T1000 (cell line): ENCODE measurements around the gene C18orf54.
"Not testable (repeated sequence)": the region's sequence is repeated elsewhere in the genome, so short reads cannot be mapped to it uniquely, and the experiment has no call there.

Experiments
- DNase-seq: peaks from one replicate; lab custom pipeline; 2025; ENCODE audit warnings: mixed read lengths; lab: John Stamatoyannopoulos, UW

Gene C18orf54

DNA sequence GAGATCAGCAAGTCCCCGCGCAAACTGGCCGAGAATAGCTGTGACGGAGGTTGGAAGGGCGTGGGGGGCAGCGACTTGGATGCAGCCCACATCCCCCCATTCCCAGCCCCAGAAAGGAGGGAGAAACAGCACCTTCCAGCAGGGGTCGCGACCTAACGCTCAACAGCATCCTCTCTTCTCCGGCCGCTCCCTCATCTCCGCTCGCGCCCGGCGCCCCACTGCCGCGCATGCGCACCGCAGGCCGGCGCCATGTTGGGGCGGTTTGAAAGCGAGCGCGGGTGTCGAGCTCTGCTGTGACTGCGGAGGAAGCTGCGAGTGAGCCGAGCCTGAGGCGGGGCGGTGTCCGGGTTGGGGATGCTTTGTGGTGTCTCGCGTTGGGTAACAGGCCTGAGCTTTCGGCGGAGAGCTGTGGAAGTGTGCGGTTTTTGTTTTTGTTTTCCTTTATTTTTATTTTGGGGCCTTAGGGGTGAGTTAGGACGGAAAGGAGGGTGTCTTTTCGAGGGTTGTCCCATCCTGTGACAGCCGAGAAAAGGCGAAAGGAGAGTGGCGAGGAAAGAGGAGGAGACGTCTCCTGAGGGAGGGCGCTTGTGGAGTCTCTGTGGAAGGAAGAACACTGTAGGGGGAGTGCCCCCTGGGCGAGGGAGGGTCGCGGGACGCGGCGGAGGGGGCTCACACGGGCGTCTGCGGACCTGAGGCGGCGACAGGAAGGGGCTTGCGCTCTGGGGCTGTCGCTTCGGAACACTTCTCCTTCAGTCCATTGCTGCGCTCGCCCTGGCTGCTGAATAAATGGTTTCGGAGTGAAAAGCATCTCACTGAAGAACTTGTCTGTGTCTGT, at the start of gene C18orf54, which contains the start of gene STARD6:
TSS of gene C18orf54 (plus strand) at position 247 of the 835 bp plus-strand sequence. CDS start 2,667 bp downstream, outside the sequence.
TSS of gene STARD6 (minus strand) at position 199 of the 835 bp plus-strand sequence. CDS start 3,285 bp downstream, outside the sequence.
- peak; percentile 58 for DNase-seq

DNA sequence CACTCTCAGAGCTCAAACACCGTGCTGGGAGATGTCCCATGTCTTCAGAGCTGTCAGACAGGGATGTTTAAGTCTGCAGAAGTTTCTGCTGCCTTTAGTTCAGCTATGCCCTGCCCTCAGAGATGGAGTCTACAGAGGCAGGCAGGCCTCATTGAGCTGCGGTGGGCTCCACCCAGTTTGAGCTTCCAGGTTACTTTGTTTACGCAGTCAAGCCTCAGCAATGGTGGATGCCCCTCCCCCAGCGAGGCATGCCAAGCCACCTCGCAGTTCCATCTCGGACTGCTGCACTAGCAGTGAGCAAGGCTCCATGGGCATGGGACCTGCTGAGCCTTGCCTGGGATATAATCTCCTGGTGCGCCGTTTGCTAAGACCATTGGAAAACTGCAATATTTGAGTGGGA, 48.1 kb upstream of the C18orf54 start:
- DNase-seq, result not testable (repeated sequence)

DNA sequence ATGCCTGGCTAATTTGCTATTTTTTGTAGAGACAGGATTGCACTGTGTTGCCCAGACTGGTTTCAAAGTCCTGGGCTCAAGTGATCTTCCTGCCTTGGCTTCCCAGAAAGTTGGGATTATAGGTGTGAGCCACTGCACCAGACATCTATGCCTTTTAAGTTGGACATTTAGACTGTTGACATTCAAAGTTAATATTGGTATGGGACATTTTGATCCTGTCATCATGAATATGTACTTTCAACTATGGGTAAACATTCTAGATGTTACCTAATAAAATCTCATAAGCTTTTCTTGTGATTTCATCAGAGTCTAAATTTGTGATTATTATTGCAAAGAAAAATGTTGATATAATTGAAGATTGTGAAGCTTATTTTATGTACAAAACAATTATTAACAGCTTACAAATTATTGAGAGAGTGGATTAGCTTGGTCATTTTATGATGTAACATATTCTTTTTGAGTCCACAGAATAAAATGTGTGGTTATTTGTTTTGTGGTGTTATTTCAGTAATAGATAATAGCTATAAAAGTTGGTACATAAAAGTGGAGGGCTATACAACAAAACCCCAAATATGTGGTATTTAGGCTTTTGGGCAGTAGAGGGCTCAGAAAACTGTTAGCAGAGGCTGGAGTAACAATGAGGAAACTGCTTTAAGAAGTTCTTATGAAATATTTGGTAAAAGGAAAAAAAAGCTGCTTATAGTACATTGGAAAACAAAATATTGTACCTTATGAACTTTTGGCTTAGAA, 41.5 kb upstream of the C18orf54 start:
- no peak for DNase-seq

- DNase-seq, result no peak
These were observed 34.1 kb upstream of the C18orf54 start for GRCh38 chr18:54323561-54323960.

DNA sequence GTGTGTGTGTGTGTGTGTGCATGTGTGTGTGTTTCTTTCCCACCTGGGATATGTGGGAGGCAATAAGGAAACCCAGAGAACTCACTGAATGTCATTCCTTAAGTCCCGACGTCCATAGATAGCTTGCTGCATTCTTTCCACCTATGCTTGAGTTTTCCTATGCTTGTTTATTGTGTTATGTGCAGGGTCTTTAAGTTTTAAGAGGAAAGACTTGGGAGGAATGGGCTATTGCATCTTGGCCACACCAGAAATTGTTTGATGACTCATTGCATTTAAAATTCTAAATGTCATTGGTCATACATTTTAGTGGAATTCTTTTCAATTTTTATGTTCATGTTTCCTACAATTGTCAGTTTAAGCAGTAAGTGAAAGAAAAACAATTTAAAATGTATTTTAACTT, 33.7 kb upstream of the C18orf54 start:
- DNase-seq, result no peak

DNA sequence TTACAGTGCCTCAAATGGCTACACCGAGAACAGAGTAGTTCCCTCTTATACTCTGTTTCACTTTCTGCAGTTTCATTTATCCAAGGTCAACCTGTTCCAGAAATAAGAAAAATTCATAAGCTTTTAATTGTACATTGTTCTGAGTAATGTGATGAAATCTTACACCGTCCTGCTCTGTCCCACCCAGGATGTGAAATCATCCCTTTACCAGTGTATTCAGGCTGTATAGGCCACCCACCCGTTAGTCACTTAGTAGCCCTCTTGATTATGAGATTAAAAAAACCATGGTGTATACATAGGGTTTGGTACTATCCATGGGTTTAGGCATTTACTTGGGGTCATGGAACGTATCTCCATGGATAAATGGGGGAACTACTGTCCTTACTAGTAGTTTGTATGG, 29.9 kb upstream of the C18orf54 start:
- DNase-seq, result no peak

DNA sequence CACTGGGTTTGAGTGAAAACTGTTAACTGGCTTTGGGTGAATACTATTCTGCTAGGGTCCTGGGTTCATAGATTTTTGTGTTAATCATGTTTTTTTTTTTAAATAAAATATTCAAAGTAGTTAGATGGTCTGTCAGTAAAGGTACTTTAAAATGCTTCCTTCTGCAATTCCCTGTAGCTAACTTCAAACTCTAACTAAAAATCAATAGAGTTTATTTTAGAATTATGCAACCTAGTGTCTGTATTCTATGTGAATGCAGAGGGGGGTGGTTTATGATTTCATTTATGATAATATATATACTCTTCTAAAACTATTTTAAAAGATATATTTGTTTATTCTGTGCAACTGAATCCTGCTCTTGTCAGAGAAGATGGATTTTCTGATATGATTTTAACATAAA, 27.9 kb upstream of the C18orf54 start:
- DNase-seq, result no peak

- DNase-seq, result no peak
These were observed 26.7 kb upstream of the C18orf54 start for GRCh38 chr18:54330768-54331548.

DNA sequence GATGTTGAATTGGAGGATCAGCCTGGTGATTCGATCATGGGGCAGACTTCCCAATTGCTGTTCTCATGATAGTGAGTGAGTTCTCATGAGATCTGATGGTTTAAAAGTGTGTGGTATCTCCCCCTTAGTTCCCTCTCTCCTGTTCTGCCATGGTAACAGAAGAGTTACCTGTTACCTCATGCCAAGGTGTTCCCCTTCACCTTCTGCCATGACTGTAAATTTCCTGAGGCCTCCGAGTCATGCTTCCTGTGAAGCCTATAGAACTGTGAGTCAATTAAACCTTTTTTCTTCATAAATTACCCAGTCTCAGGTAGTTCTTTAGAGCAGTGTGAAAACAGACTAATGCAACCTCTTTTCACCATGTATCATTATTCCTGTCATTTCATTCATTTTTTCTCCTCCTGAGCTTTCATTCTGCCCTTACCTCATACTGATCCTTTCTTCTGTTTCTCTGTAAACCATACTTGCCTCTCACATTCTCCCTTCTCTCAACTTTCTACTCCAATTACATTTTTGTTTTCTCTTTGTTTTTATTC, 22.0 kb upstream of the C18orf54 start:
- no peak for DNase-seq

DNA sequence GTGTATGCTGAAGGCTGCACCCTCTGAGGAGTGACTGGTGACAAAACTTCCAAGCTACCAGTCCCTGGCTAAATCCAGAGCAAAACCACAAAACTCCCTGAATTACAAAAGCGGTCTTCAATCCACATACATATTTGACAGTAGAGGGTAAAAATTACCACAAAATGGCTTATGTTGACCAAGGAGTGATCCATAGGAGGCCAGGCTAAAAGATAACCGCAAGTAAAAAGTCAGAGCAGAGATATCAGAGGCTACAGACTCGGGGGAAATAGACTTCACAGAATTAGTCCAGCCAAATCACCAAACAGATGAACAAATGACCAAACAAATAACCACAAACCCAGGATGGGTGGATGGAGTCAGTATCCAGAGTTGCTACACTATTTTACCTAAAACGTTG, 19.5 kb upstream of the C18orf54 start:
- no peak for DNase-seq

DNA sequence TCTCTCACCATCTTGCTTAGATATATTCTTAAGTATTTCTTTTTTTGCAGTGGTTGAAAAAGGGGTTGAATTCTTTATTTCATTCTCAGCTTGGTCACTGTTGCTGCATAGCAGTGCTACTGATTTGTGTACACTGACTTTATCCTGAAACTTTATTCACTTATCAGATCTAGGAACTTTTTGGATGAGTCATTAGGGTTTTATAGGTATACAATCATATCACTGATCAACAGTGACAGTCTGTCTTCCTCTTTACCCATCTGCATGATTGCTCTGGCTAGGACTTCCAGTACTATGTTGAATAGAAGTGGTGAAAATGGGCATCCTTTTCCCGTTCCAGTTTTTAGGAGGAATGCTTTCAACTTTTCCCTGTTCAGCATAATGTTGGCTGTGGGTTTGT, 6.5 kb upstream of the C18orf54 start:
- DNase-seq, result no peak

DNA sequence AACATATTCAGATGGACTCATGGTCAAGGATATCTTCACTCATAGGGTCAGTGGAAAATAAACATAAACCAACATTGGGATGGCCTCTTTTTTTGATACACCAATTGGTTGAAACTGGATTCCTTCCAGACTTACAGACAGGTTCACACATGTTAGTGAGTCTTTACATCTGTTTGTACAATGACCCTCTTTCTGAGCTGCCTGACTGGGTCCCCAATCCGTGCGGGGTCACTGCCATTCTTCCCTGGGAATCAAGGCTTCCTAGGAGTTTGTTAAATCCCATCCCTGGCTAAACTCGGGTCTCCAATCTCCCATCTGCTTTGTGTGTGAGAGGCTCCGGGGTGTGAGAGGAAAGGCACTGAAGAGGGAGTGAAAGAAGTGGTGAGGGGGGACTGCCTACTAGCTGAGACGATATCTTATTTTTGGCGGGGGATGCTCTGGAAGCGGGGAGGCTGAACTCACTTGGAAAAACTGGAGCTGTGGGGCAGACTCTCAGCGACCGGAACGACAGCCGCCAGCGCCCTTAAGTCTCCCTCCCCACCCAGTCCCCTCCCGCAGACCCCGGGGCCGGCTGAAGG, 535 bp upstream of the C18orf54 start:
- no peak for DNase-seq

- DNase-seq, result no peak
These were observed 862 bp downstream of the C18orf54 start for GRCh38 chr18:54358495-54359040.

DNA sequence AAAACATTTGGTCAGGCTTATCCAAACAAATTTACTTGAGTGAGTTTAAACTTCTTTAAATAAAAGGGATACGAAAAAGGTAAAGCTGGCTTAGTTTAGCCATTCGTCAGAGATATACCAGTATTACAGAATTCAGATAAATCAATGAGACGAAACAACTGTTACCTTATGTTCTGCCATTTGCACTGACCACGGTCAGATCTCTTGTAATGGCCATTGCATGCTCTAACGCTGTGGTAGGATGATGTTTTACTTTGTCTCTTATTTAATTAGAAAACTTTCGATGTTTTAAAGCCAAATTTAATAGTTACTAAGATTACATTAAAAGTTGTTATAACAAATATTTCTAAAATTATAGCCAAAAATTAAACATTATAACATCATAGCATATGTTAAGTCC, 1.5 kb downstream of the C18orf54 start:
- no peak for DNase-seq

DNA sequence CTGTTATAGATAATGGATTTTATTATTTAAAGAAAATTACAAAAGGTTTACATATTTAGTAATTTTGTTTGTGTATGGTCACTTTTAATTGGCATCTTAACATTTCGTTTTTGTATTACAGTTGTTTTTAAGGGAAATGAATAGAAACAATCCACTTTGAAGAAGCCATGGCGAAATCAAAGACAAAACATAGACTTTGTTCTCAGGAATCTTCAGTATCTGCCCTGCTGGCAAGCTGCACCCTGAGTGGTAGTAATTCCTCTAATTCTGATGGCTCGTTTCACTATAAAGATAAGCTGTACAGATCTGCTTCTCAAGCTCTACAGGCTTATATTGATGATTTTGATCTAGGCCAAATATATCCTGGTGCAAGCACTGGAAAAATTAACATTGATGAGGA, 2.7 kb downstream of the C18orf54 start:
- no peak for DNase-seq

- no peak for DNase-seq
These were observed 20.4 kb downstream of the C18orf54 start for GRCh38 chr18:54378057-54378456.

DNA sequence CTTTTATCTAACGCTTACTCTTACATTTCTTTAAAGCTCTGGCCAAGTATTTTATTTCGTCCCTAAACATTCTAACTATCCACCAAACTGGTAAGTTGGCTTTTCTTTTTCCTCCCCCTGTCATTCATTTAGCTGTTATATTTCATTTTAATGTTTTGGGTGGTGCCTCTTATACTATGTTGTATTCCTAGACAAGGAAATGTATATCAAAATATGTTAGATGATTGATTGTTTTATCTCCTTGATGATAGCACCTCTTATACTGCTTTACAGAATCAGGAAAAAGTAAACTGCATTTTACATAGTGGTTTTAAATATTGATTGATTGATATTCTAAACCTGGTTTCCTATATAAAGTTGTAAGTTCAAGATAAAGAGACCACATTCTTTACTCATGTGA, 23.9 kb downstream of the C18orf54 start:
- no peak for DNase-seq

- no peak for DNase-seq
These were observed 24.4 kb downstream of the C18orf54 start for GRCh38 chr18:54382076-54382475.

- no peak for DNase-seq
These were observed 25.1 kb downstream of the C18orf54 start for GRCh38 chr18:54382733-54383252.

DNA sequence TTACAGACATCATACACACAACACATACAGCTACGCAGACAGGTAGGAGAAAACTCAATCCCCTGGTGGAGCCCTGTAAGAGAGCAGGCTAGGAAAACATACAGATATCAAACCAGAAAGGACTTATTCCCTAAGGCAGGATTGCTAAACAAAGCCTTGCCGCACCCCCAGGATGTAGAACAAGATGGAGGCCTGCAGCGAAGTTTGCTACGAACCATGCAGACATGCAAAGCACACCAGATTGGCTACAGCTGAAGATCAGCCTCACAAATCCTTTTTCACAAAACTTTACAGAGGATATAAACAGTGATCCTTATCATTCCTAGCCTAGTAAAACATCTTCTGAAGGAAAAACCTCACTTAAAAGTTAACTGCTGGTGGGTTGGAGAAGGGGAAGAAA, 28.3 kb downstream of the C18orf54 start:
- DNase-seq, result no peak
